ENCODE data around the gene SH3TC1. TPM values are rescaled to one million over a fixed set of nuclear protein-coding genes. Genes with fewer than 3 reads are reported as not detected.

Gene SH3TC1
- total and polyA plus RNA-seq, 2 of the 13 experiments (the other 11 are each of a cell fraction or from before 2014, with no cell fraction given), result 14.9 to 21.8 TPM

- TF ChIP-seq RBAK (CRISPR knock-in tag; IDR thresholded peaks at IDR 0.05), result no peak
- peak; percentile 67 for TF ChIP-seq DBP (CRISPR knock-in tag; IDR thresholded peaks at IDR 0.05; ENCODE audit: not compliant biosample characterization)
- TF ChIP-seq ZMYM2 (CRISPR knock-in tag; IDR thresholded peaks at IDR 0.05), result no peak; the same call in 1 of the 2 replicates
- 0 out of 2 replicates have a peak, but pooled peaks have one; percentile 31 for TF ChIP-seq GMEB1 (CRISPR knock-in tag; IDR thresholded peaks at IDR 0.05; ENCODE audit: borderline replicate concordance)
- TF ChIP-seq CEBPG (CRISPR knock-in tag; IDR thresholded peaks at IDR 0.05), result 0 out of 2 replicates have a peak, but pooled peaks have one; percentile 16
- peak; percentile 90 for TF ChIP-seq SP5 (CRISPR knock-in tag; IDR thresholded peaks at IDR 0.05; ENCODE audit: borderline replicate concordance, low read depth)
- TF ChIP-seq ZSCAN22 (CRISPR knock-in tag; IDR thresholded peaks at IDR 0.05), result peak; percentile 36; the same call in 1 of the 2 replicates
- TF ChIP-seq CTCF (CRISPR knock-in tag; IDR thresholded peaks at IDR 0.05), result peak; percentile 37; the same call in 1 of the 2 replicates
- TF ChIP-seq ZNF768 (CRISPR knock-in tag; IDR thresholded peaks at IDR 0.05), result peak; percentile 71
- peak; percentile 61 for TF ChIP-seq JARID2 (CRISPR knock-in tag; IDR thresholded peaks at IDR 0.05; ENCODE audit: insufficient replicate concordance)
- TF ChIP-seq, protein P1, sequence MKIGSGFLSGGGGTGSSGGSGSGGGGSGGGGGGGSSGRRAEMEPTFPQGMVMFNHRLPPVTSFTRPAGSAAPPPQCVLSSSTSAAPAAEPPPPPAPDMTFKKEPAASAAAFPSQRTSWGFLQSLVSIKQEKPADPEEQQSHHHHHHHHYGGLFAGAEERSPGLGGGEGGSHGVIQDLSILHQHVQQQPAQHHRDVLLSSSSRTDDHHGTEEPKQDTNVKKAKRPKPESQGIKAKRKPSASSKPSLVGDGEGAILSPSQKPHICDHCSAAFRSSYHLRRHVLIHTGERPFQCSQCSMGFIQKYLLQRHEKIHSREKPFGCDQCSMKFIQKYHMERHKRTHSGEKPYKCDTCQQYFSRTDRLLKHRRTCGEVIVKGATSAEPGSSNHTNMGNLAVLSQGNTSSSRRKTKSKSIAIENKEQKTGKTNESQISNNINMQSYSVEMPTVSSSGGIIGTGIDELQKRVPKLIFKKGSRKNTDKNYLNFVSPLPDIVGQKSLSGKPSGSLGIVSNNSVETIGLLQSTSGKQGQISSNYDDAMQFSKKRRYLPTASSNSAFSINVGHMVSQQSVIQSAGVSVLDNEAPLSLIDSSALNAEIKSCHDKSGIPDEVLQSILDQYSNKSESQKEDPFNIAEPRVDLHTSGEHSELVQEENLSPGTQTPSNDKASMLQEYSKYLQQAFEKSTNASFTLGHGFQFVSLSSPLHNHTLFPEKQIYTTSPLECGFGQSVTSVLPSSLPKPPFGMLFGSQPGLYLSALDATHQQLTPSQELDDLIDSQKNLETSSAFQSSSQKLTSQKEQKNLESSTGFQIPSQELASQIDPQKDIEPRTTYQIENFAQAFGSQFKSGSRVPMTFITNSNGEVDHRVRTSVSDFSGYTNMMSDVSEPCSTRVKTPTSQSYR (CRISPR knock-in tag; IDR thresholded peaks at IDR 0.05; ENCODE audit: borderline replicate concordance), result peak; percentile 74; the same call in 1 of the 2 replicates
- no peak for TF ChIP-seq ZNF549 (CRISPR knock-in tag; IDR thresholded peaks at IDR 0.05)
- TF ChIP-seq STAG1 (CRISPR knock-in tag; IDR thresholded peaks at IDR 0.05), result peak; percentile 12; the same call in 1 of the 2 replicates
- no peak for TF ChIP-seq FOXP1 (IDR thresholded peaks at IDR 0.05)
- peak; percentile 50 for TF ChIP-seq FOXP1 (CRISPR knock-in tag; IDR thresholded peaks at IDR 0.05)
- no peak for TF ChIP-seq NR3C1 (CRISPR knock-in tag; IDR thresholded peaks at IDR 0.05)
- TF ChIP-seq ZNF296 (CRISPR knock-in tag; conservative IDR thresholded peaks at IDR 0.05), result 0 out of 2 replicates have a peak, but pooled peaks have one; percentile 45
- 0 out of 2 replicates have a peak, but pooled peaks have one; percentile 50 for TF ChIP-seq HOMEZ (CRISPR knock-in tag; IDR thresholded peaks at IDR 0.05; ENCODE audit: low read depth)
- peak; percentile 95; the same call in 1 of the 2 replicates for TF ChIP-seq ZNF614 (CRISPR knock-in tag; IDR thresholded peaks at IDR 0.05; ENCODE audit: borderline replicate concordance)
- peak; percentile 70; the same call in 1 of the 2 replicates for TF ChIP-seq SRY (CRISPR knock-in tag; IDR thresholded peaks at IDR 0.05)
- TF ChIP-seq ZNF10 (CRISPR knock-in tag; IDR thresholded peaks at IDR 0.05; ENCODE audit: borderline replicate concordance, low read depth), result no peak
- no peak for TF ChIP-seq MATR3 (CRISPR knock-in tag; IDR thresholded peaks at IDR 0.05)
Observed at GRCh38 chr4:8198906-8199593, at the start of gene SH3TC1 (continued).

Data from HepG2 (cell line).